ENCODE data around the gene VSIG4.

DNA sequence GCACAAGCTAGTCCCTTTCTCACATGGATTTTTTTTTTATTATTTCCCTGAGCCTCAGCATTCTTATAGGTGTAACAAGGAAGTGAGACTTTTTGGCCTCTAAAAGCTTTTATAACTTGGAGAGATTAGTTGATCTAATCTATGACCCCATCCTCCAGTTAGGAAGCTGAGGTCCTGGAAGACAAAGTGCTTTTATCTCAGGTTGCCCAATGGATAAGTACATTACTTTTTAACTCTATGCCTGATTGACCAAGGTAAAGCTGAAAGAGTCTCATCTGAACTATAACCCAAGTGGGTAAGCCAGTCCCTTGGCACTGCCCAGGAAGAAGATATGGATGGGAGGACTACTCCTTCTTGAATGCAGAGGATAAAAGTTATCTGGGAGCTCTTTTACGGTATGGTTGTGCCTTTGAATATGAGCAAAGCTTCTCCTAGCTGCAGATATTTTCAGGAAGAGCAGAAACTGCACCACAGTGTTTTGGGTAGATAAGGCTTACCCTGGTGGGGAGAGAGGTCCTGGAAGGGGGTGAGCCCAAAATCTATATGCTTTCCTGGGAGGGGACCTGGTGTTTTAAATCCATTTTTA lies 40.2 kb downstream of the VSIG4 start:
- TF ChIP-seq, protein P1, sequence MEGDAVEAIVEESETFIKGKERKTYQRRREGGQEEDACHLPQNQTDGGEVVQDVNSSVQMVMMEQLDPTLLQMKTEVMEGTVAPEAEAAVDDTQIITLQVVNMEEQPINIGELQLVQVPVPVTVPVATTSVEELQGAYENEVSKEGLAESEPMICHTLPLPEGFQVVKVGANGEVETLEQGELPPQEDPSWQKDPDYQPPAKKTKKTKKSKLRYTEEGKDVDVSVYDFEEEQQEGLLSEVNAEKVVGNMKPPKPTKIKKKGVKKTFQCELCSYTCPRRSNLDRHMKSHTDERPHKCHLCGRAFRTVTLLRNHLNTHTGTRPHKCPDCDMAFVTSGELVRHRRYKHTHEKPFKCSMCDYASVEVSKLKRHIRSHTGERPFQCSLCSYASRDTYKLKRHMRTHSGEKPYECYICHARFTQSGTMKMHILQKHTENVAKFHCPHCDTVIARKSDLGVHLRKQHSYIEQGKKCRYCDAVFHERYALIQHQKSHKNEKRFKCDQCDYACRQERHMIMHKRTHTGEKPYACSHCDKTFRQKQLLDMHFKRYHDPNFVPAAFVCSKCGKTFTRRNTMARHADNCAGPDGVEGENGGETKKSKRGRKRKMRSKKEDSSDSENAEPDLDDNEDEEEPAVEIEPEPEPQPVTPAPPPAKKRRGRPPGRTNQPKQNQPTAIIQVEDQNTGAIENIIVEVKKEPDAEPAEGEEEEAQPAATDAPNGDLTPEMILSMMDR (IDR thresholded peaks at IDR 0.05), result no peak
- TF ChIP-seq EP300 (IDR thresholded peaks at IDR 0.05), result no peak
- no peak for TF ChIP-seq POLR2A (IDR thresholded peaks at IDR 0.05)
- no peak for TF ChIP-seq POLR2AphosphoS5 (IDR thresholded peaks at IDR 0.05)
